Naive thymus-derived CD4-positive, alpha-beta T cell (primary cell): Measurements from ENCODE around the gene FAM216B. TPM values are rescaled to one million over a fixed set of nuclear protein-coding genes. Genes with fewer than 3 reads are reported as not detected.

Experiments used
- polyA plus RNA-seq, 2 donors: library from polyadenylated mRNA; unstranded; fragments of 300-500 nt; fragmentation: Illumina TruSeq; gene quantifications; one replicate each; pipeline ENCODE4 v1.2.3, GENCODE V29; 2021
- total RNA-seq, 6 experiments: library from RNA in 5 of 6; stranded (reverse) in 5 of 6; gene quantifications; 1 replicate in 5 of 6; 2 replicates in 1 of 6; pipeline ENCODE4 v1.2.3 and lab custom pipeline; 2021 to 2026

Gene FAM216B
- total and polyA plus RNA-seq, 7 experiments from 2014 or later: not detected

Other genes starting within 250 kb of the FAM216B start
- gene TNFSF11, start 207.4 kb upstream of the FAM216B start, total RNA-seq: under 1 TPM in 2 of 5 experiments, not detected in 3; 0.13 to 0.44 TPM
- gene TNFSF11, start 207.4 kb upstream of the FAM216B start, polyA plus RNA-seq: not detected
- gene EPSTI1, start 210.7 kb downstream of the FAM216B start, total RNA-seq: 100 to 1,000 TPM in 1 of 5 experiments, 10 to 100 TPM in 2, 1 to 10 TPM in 2; 8.4 to 125 (median 11.0) TPM
- gene EPSTI1, start 210.7 kb downstream of the FAM216B start, polyA plus RNA-seq: 10 to 100 TPM; 13.7 to 15.6 TPM
- 10 to 100 TPM in 3 of 5 experiments, 1 to 10 TPM in 2; 5.0 to 18.3 (median 10.5) TPM for gene DNAJC15, start 242.0 kb downstream of the FAM216B start, total RNA-seq
- gene DNAJC15, start 242.0 kb downstream of the FAM216B start, polyA plus RNA-seq: 10 to 100 TPM in 1 of 2 donors, 1 to 10 TPM in 1; 7.2 to 22.8 TPM